Measurements from ENCODE around the gene ZFYVE21.

The ZFYVE21 gene

GRCh38 chr14:103711516-103712431, 3.8 kb upstream of the ZFYVE21 start:
- no peak for TF ChIP-seq CTCF (IDR thresholded peaks at IDR 0.05; ENCODE audit: control insufficient read depth, insufficient read depth, low read depth, low read length, missing control alignments)
- no peak for DNase-seq (ENCODE audit: low read depth)
- H3K4me3 ChIP-seq (ENCODE audit: control insufficient read depth, low read depth, low read length): no peak overlapping the region

- no peak for TF ChIP-seq CTCF (IDR thresholded peaks at IDR 0.05; ENCODE audit: control insufficient read depth, insufficient read depth, low read depth, low read length, missing control alignments)
- DNase-seq (ENCODE audit: low read depth): no peak
- H3K4me3 ChIP-seq (ENCODE audit: control insufficient read depth, low read depth, low read length): no peak overlapping the region
Observed at GRCh38 chr14:103712633-103713247, 2.9 kb upstream of the ZFYVE21 start.

GRCh38 chr14:103713304-103714062, 2.1 kb upstream of the ZFYVE21 start:
- no peak for DNase-seq (ENCODE audit: low read depth)
- H3K4me3 ChIP-seq (ENCODE audit: control insufficient read depth, low read depth, low read length): no peak overlapping the region
- no peak for TF ChIP-seq CTCF (IDR thresholded peaks at IDR 0.05; ENCODE audit: control insufficient read depth, insufficient read depth, low read depth, low read length, missing control alignments)

- H3K4me3 ChIP-seq (ENCODE audit: control insufficient read depth, low read depth, low read length): no peak overlapping the region; the same call in 1 of the 2 replicates
- TF ChIP-seq CTCF (IDR thresholded peaks at IDR 0.05; ENCODE audit: control insufficient read depth, insufficient read depth, low read depth, low read length, missing control alignments): no peak
- no peak for DNase-seq (ENCODE audit: low read depth)
Observed at GRCh38 chr14:103714063-103714724, 1.4 kb upstream of the ZFYVE21 start.

- no peak for TF ChIP-seq CTCF (IDR thresholded peaks at IDR 0.05; ENCODE audit: control insufficient read depth, insufficient read depth, low read depth, low read length, missing control alignments)
- H3K4me3 ChIP-seq (ENCODE audit: control insufficient read depth, low read depth, low read length): peak overlapping the region; percentile 71
- no peak for DNase-seq (ENCODE audit: low read depth)
Observed at GRCh38 chr14:103716091-103716801, 636 bp downstream of the ZFYVE21 start.
